Neural cell (in vitro differentiated cells): Measurements from ENCODE around the gene YPEL5. TPM values are rescaled to one million over a fixed set of nuclear protein-coding genes. Genes with fewer than 3 reads are reported as not detected.

ENCODE experiments used
- H2AFZ ChIP-seq: fragments of 200-600, 300-800 bp; sonication (generic), shearing (Covaris generic); 2 replicates; pipeline ENCODE4 v1.6.0; 2014; ENCODE audit warnings: low read depth, mild to moderate bottlenecking, antibody characterized with exemption, low read length, moderate library complexity
- H3F3A ChIP-seq: fragments of 200-600 bp; shearing (Covaris generic); 2 replicates; pipeline ENCODE4 v1.6.1; 2016; ENCODE audit warnings: mild to moderate bottlenecking, moderate library complexity, mixed read lengths, antibody characterized with exemption, low read length; ENCODE audit not compliant: insufficient read depth, poor library complexity, severe bottlenecking
- H3K27ac ChIP-seq: fragments of 200-600, 300-800 bp; sonication (generic), shearing (Covaris generic); 2 replicates; pipeline ENCODE4 v1.5.1; 2014; ENCODE audit warnings: mild to moderate bottlenecking, low read length, moderate library complexity
- H3K27me3 ChIP-seq: fragments of 300-800, 200-600 bp; sonication (generic), shearing (Covaris generic); 2 replicates; pipeline ENCODE4 v1.6.0; 2014; ENCODE audit warnings: mild to moderate bottlenecking, low read depth, low read length, moderate library complexity; ENCODE audit not compliant: insufficient read depth
- H3K36me3 ChIP-seq: fragments of 300-800, 200-600 bp; sonication (generic), shearing (Covaris generic); 2 replicates; pipeline ENCODE4 v1.5.1; 2014; ENCODE audit warnings: mild to moderate bottlenecking, antibody characterized with exemption, low read length, moderate library complexity; ENCODE audit not compliant: insufficient read depth
- H3K4me2 ChIP-seq: fragments of 300-800, 200-600 bp; sonication (generic), shearing (Covaris generic); 2 replicates; pipeline ENCODE4 v1.6.0; 2014; ENCODE audit warnings: mild to moderate bottlenecking, low read length
- H3K4me3 ChIP-seq: fragments of 300-800, 200-600 bp; sonication (generic), shearing (Covaris generic); 2 replicates; pipeline ENCODE4 v1.5.1; 2014; ENCODE audit warnings: mild to moderate bottlenecking, low read length, moderate library complexity
- H3K79me2 ChIP-seq: fragments of 200-600 bp; shearing (Covaris generic); replicated peaks from 2 replicates; pipeline ENCODE4 v1.6.0; 2014; ENCODE audit warnings: mild to moderate bottlenecking, low read length, moderate library complexity; ENCODE audit not compliant: insufficient read depth
- H3K9ac ChIP-seq: fragments of 300-800, 200-600 bp; sonication (generic), shearing (Covaris generic); 2 replicates; pipeline ENCODE4 v1.6.1; 2016; ENCODE audit warnings: mild to moderate bottlenecking, low read length, mixed read lengths
- H3K9me2 ChIP-seq: fragments of 200-600 bp; shearing (Covaris generic); 2 replicates; pipeline ENCODE4 v1.6.1; 2016; ENCODE audit warnings: mild to moderate bottlenecking, low read length, mixed read lengths; ENCODE audit not compliant: insufficient read depth
- H3K9me3 ChIP-seq: fragments of 200-600, 300-800 bp; sonication (generic), shearing (Covaris generic); 2 replicates; pipeline ENCODE4 v1.6.1; 2016; ENCODE audit warnings: mild to moderate bottlenecking, mixed run types, low read length, moderate library complexity, mixed read lengths
- H4K20me1 ChIP-seq: fragments of 200-600 bp; shearing (Covaris generic); 2 replicates; pipeline ENCODE4 v1.6.1; 2016; ENCODE audit warnings: mild to moderate bottlenecking, mixed run types; ENCODE audit not compliant: insufficient read depth
- EP300 ChIP-seq: fragments of 450-650 bp; conservative IDR thresholded peaks from 2 replicates; pipeline ENCODE4 v1.6.1; 2014; ENCODE audit warnings: antibody characterized with exemption, mild to moderate bottlenecking, moderate library complexity; ENCODE audit not compliant: poor library complexity, severe bottlenecking
- EZH2 ChIP-seq: fragments of 200-600, 300-800 bp; shearing (Covaris generic), sonication (generic); IDR thresholded peaks from 2 replicates; pipeline ENCODE4 v1.6.1; 2014; ENCODE audit warnings: antibody characterized with exemption, low read length, borderline replicate concordance, mild to moderate bottlenecking; ENCODE audit not compliant: insufficient read depth, poor library complexity, severe bottlenecking
- MXI1 ChIP-seq: fragments of 450-650 bp; conservative IDR thresholded peaks from 2 replicates; pipeline ENCODE4 v1.6.1; 2014; ENCODE audit warnings: antibody characterized with exemption, mild to moderate bottlenecking; ENCODE audit not compliant: poor library complexity, severe bottlenecking
- POLR2AphosphoS5 ChIP-seq: IDR thresholded peaks from 2 replicates; pipeline ENCODE4 v1.6.1; 2012
- RAD21 ChIP-seq: fragments of 450-650 bp; conservative IDR thresholded peaks from 2 replicates; pipeline ENCODE4 v1.6.1; 2014; ENCODE audit warnings: antibody characterized with exemption, mild to moderate bottlenecking, moderate library complexity
- SMC3 ChIP-seq: fragments of 450-650 bp; conservative IDR thresholded peaks from 2 replicates; pipeline ENCODE4 v1.6.1; 2014; ENCODE audit warnings: antibody characterized with exemption, mild to moderate bottlenecking, moderate library complexity; ENCODE audit not compliant: poor library complexity
- TAF1 ChIP-seq: IDR thresholded peaks from 2 replicates; pipeline ENCODE4 v1.6.1; 2012; ENCODE audit warnings: low read depth
- polyA plus RNA-seq: library from polyadenylated mRNA; depleted of rRNA; stranded (reverse); fragments of >200 nt; gene quantifications from 2 replicates; pipeline ENCODE4 v1.2.3, GENCODE V29; 2014
- TF ChIP-seq, protein P1 (sequence below): IDR thresholded peaks from 2 replicates; pipeline ENCODE4 v1.6.1; 2012; ENCODE audit warnings: borderline replicate concordance
- TF ChIP-seq, protein P2 (sequence below): fragments of 450-650 bp; IDR thresholded peaks from 2 replicates; pipeline ENCODE4 v1.5.1; 2014; ENCODE audit warnings: antibody characterized with exemption, mild to moderate bottlenecking, moderate library complexity; ENCODE audit not compliant: poor library complexity, severe bottlenecking

The YPEL5 gene
- polyA plus RNA-seq, 1 donor from 2014 or later = 130 TPM

DNA sequence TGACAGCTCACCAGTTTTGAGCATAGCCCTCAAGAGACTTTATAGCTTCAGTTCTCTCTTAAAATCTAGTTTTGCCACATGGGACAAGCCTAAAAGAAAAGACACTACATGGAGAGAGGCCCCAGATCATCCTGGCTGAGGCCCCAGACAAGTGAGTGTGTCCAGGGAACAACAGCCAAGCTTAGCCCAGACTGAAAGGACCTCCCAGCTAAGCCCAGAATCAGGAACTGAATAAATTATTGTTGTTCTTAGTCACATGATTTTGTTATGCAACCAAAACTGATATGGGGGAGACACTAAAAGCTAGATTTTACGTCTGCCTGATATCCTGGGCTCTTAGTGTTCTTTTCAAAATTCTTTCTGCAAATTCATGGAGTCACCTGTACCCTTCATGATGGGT is 55.2 kb downstream of the YPEL5 start:
- H3K9me2 ChIP-seq = no peaks in the 10 kb centered on the region
- H3K9ac ChIP-seq = no peak overlapping the region
- H3K4me2 ChIP-seq = no peak overlapping the region
- H3K9me3 ChIP-seq = no peaks in the 10 kb centered on the region
- no peaks in the 10 kb centered on the region for H3K79me2 ChIP-seq
- H3K27ac ChIP-seq = no peak overlapping the region
- TF ChIP-seq MXI1 = no peak
- TF ChIP-seq SMC3 = no peak
- no peak for TF ChIP-seq TAF1
- TF ChIP-seq RAD21 = no peak
- no peak for TF ChIP-seq POLR2AphosphoS5
- TF ChIP-seq EZH2 = no peak
- H3F3A ChIP-seq = no peaks in the 10 kb centered on the region
- no peaks in the 10 kb centered on the region for H3K27me3 ChIP-seq
- H4K20me1 ChIP-seq = no peaks in the 10 kb centered on the region
- H3K4me3 ChIP-seq = no peak overlapping the region
- H3K36me3 ChIP-seq = no peaks in the 10 kb centered on the region
- H2AFZ ChIP-seq = no peak overlapping the region

DNA sequence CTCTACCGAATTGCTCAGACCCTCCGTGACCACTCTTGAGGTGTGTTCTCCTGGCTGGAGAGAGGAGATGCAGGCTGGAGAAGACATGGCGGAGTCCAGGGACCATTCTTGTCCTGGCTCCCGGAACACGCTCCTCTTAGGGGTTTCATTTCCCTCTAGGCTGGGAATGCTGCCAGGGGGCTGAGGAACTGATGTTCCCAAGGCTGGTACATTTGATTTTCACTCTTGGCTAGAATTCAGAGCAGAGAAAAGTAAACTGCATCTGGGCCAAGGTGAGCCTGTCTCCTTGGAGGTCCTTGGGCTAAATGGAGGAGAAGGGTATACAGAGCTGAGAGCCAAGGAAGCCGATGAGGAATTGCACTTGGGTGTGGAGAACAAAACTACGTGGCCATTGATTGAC is 56.3 kb downstream of the YPEL5 start:
- Histone ChIP-seq H3K4me2 (no peak overlapping the region), H3K9ac (no peak overlapping the region), H3K9me2 (no peaks in the 10 kb centered on the region), H3K4me3 (no peak overlapping the region), H3K9me3 (no peaks in the 10 kb centered on the region), H3K27ac (no peak overlapping the region), H3K27me3 (no peaks in the 10 kb centered on the region), H2AFZ (no peak overlapping the region), H4K20me1 (no peaks in the 10 kb centered on the region), H3K36me3 (no peaks in the 10 kb centered on the region), H3K79me2 (no peaks in the 10 kb centered on the region), H3F3A (no peaks in the 10 kb centered on the region)
- TF ChIP-seq EP300 = no peak
- no peak for TF ChIP-seq MXI1
- TF ChIP-seq SMC3 = no peak
- no peak for TF ChIP-seq POLR2AphosphoS5
- TF ChIP-seq, protein P1, sequence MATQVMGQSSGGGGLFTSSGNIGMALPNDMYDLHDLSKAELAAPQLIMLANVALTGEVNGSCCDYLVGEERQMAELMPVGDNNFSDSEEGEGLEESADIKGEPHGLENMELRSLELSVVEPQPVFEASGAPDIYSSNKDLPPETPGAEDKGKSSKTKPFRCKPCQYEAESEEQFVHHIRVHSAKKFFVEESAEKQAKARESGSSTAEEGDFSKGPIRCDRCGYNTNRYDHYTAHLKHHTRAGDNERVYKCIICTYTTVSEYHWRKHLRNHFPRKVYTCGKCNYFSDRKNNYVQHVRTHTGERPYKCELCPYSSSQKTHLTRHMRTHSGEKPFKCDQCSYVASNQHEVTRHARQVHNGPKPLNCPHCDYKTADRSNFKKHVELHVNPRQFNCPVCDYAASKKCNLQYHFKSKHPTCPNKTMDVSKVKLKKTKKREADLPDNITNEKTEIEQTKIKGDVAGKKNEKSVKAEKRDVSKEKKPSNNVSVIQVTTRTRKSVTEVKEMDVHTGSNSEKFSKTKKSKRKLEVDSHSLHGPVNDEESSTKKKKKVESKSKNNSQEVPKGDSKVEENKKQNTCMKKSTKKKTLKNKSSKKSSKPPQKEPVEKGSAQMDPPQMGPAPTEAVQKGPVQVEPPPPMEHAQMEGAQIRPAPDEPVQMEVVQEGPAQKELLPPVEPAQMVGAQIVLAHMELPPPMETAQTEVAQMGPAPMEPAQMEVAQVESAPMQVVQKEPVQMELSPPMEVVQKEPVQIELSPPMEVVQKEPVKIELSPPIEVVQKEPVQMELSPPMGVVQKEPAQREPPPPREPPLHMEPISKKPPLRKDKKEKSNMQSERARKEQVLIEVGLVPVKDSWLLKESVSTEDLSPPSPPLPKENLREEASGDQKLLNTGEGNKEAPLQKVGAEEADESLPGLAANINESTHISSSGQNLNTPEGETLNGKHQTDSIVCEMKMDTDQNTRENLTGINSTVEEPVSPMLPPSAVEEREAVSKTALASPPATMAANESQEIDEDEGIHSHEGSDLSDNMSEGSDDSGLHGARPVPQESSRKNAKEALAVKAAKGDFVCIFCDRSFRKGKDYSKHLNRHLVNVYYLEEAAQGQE = no peak
- no peak for TF ChIP-seq TAF1

DNA sequence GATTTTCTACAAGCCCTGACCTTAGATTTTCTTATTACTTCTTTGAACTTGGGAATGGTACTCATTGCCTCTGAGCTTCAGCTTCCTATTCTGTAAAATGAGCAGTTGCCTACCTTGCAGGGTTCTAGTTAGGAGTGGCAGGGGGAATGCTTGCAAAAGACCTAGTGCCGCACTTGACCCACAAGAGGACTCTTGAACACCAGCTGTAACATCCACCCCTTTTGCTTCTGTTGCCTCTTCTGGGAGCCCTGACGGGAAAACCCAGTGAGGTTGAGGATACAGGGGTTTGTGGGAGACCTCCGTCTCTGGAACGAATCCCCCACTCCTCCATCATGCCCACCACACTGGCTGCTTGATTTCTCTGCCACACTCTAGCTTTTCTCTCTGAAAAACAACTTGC is 57.5 kb downstream of the YPEL5 start:
- Histone ChIP-seq H3K9me2 (no peaks in the 10 kb centered on the region), H3K36me3 (no peaks in the 10 kb centered on the region), H3K4me3 (no peak overlapping the region), H3K4me2 (no peak overlapping the region), H4K20me1 (no peaks in the 10 kb centered on the region), H3K27me3 (no peaks in the 10 kb centered on the region), H3F3A (no peaks in the 10 kb centered on the region), H3K27ac (no peak overlapping the region), H3K9ac (no peak overlapping the region), H3K79me2 (no peaks in the 10 kb centered on the region), H3K9me3 (no peaks in the 10 kb centered on the region), H2AFZ (no peak overlapping the region)
- TF ChIP-seq EZH2 (no peak), MXI1 (no peak), TAF1 (no peak), SMC3 (no peak), RAD21 (no peak), POLR2AphosphoS5 (no peak), EP300 (no peak)
- TF ChIP-seq, protein P2, sequence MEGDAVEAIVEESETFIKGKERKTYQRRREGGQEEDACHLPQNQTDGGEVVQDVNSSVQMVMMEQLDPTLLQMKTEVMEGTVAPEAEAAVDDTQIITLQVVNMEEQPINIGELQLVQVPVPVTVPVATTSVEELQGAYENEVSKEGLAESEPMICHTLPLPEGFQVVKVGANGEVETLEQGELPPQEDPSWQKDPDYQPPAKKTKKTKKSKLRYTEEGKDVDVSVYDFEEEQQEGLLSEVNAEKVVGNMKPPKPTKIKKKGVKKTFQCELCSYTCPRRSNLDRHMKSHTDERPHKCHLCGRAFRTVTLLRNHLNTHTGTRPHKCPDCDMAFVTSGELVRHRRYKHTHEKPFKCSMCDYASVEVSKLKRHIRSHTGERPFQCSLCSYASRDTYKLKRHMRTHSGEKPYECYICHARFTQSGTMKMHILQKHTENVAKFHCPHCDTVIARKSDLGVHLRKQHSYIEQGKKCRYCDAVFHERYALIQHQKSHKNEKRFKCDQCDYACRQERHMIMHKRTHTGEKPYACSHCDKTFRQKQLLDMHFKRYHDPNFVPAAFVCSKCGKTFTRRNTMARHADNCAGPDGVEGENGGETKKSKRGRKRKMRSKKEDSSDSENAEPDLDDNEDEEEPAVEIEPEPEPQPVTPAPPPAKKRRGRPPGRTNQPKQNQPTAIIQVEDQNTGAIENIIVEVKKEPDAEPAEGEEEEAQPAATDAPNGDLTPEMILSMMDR = no peak
- TF ChIP-seq, protein P1 = no peak
